Right ventricle myocardium inferior (tissue), 1 donor: ENCODE measurements around the gene TGFBR1. TPM values are rescaled to one million over a fixed set of nuclear protein-coding genes. Genes with fewer than 3 reads are reported as not detected.

ENCODE experiments used
- ATAC-seq: fragments of 200-7000 bp; cut with Tn5 transposase; one replicate; pipeline ENCODE4 v1.9.1; 2020; ENCODE audit warnings: mild to moderate bottlenecking, moderate library complexity
- DNase-seq: peaks from one replicate; pipeline ENCODE4 v3.0.0; 2021; ENCODE audit errors: missing footprints
- intact Hi-C: fragments of 100-400 bp; cut with DNase I; formaldehyde crosslinking; loops from one replicate; pipeline ENCODE4 v1.11.0; 2022
- total RNA-seq: library from RNA; stranded (reverse); fragmentation: NEBNext Ultra II Directional; extraction: Animal tissue kit (Norgen Biotek cat#: 25700); gene quantifications from one replicate; pipeline ENCODE4 v1.2.1, GENCODE V29; 2021
- donor health status: DM: no; HTN: yes; CAD: no; lungs with severe emphysema.

The TGFBR1 gene
- total RNA-seq, 1 donor from 2014 or later: 14.8 TPM

DNA sequence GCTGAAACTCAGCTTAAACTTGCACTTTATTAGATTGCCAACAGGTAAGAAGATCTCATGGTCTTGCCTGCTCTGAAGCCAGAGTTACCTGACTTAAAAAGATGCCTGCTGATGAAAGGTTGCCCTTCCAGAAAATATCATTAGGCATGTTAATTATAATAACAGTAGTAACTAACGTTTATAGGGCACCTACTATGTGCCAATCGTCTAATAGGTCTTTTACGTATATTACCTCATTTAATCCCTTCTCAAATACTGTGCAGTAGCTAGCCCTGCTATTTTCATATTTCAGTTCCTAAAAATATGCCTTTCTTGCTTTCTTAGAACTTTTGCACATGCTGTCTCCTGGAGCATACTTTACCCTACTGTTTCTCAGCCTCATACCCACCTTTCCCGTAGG lies 40.1 kb downstream of the TGFBR1 start:
- intact Hi-C loops: loop anchor here (10.0 kb wide), 1 partner anchor 170 kb away; no protein-coding TSS in a partner anchor
- DNase-seq: no peak
- no peak for ATAC-seq

DNA sequence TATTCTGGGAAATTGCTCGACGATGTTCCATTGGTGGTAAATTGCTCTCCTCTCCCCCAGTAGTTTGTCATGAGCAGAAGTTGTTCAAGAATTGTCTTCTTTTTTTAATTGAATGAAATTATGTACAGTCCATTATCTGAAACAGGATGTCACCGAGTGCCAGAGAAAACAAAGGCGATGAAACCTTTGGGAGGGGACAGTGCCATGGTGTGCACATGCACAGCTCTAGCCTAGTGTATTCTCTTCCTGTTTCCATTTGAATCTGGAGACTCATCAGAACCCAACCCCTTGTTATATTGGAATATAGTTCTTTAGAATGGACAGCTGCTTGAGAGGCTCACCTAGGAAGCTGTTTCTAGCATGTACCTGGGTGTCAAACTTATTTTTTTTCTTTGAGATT lies 41.7 kb downstream of the TGFBR1 start:
- intact Hi-C loops: loop anchor here (10.0 kb wide), 1 partner anchor 172 kb away; no protein-coding TSS in a partner anchor
- ATAC-seq (peak; percentile 26), DNase-seq (no peak)

DNA sequence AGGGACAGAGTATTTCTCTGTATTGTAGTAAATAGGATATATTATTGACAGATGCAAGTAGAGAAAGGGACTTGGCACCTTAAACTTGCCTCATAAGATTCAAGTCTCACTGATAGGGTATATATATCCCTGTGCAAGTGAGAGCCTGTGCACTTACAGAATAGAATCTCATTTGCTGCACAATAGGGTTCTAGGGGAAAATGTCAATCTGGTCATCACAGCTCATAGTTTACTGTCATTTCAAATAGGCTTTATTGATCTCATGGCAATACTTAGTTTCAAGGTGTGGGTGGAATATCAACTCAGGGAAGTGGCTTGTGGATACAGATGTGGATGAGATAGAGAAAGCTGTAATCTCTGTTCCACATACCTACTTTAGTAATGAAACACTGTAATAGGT lies 42.3 kb downstream of the TGFBR1 start:
- ATAC-seq: no peak
- no peak for DNase-seq
- intact Hi-C loops: loop anchor here (10.0 kb wide), 1 partner anchor 172 kb away; no protein-coding TSS in a partner anchor

DNA sequence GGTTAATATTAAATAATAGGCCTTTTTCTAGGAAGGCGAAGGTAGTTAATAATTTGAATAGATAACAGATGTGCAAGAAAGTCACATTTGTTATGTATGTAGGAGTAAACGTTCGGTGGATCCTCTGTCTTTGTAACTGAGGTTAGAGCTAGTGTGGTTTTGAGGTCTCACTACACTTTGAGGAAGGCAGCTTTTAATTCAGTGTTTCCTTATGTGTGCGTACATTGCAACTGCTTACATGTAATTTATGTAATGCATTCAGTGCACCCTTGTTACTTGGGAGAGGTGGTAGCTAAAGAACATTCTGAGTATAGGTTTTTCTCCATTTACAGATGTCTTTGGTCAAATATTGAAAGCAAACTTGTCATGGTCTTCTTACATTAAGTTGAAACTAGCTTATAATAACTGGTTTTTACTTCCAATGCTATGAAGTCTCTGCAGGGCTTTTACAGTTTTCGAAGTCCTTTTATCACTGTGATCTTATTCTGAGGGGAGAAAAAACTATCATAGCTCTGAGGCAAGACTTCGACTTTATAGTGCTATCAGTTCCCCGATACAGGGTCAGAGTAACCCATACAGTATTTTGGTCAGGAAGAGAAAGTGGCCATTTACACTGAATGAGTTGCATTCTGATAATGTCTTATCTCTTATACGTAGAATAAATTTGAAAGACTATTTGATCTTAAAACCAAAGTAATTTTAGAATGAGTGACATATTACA lies 45.7 kb downstream of the TGFBR1 start:
- ATAC-seq (no peak), DNase-seq (no peak)
- intact Hi-C loops: no loop called here

DNA sequence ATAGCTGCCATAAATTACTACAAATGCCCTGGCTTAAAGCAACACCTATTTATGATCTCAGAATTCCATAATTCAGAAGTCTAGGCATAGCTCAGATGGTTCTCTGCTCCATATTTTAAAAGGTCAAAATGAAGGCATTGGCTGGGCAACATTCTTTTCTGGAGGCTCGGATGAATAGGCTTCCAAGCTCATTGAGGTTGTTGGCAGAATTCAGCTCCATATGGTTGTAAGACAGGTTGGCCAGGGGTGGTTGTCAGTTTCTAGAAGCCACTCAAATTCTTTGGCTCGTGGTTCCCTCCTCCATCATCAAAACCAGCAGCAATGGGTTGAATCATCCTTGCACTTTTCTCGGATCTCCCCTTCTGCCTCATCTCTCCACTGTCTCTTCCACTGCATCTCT lies 49.4 kb downstream of the TGFBR1 start:
- ATAC-seq (no peak), DNase-seq (no peak)
- intact Hi-C loops: no loop called here

DNA sequence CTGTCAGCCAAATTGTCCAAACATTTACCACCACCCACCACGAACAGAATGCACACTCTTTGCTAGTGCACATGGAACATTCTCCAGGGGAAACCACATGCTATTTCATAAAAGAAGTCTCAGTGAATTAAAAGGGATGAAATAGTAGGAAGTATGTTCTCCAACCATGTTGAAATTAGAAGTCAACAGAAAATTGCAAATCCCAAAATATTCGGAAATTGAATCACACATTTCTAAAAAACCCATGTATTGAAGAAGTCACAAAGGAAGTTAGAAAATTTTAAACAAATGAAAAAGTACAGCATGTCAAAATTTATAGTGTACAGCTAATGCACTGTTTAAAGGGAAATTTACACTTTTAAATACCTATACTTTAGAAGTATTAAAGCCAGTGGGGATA lies 50.8 kb downstream of the TGFBR1 start:
- DNase-seq: no peak
- intact Hi-C loops: no loop called here
- no peak for ATAC-seq

DNA sequence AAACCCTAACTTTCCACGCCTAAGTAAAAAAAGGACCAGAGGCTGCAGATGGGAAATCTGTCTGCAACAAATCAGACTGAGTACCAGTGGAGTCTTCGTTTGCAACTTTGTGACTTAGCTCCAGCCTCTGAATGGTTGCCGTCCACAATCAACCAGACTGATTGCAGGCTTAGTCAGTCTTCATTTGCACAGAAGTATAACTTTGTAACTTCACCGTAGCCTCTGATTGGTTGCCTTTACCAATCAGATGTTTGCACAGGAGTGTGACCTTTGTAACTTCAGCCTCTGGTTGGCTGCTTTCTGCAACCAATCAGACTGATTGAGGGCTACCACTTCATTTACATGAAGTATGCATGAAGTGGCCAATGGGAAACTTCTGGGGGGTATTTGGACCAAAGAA lies 53.7 kb downstream of the TGFBR1 start:
- intact Hi-C loops: no loop called here
- ATAC-seq: no peak
- DNase-seq: no peak

DNA sequence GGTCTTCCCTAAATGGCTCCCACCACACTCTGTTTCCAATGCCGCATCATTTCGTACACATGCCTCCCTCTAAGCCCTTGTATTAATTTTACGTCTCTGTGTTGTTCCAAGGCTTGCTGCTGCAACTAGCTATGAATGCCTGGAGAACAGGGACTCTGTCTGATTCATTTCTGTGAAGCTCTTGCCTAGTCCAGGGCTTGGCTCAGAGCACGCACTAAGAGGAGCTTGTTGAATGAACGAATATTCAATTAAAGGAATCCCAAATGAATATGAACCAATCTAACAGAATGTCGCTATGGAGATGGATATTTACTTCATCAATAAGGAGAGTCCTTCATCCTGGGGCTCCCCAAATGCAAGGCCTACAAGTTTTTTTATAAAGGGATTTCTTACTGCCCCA lies 55.3 kb downstream of the TGFBR1 start:
- ATAC-seq (no peak), DNase-seq (no peak)
- intact Hi-C loops: loop anchor here (10.0 kb wide), 3 partner anchors 1165 to 1435 kb away; no protein-coding TSS in a partner anchor

DNA sequence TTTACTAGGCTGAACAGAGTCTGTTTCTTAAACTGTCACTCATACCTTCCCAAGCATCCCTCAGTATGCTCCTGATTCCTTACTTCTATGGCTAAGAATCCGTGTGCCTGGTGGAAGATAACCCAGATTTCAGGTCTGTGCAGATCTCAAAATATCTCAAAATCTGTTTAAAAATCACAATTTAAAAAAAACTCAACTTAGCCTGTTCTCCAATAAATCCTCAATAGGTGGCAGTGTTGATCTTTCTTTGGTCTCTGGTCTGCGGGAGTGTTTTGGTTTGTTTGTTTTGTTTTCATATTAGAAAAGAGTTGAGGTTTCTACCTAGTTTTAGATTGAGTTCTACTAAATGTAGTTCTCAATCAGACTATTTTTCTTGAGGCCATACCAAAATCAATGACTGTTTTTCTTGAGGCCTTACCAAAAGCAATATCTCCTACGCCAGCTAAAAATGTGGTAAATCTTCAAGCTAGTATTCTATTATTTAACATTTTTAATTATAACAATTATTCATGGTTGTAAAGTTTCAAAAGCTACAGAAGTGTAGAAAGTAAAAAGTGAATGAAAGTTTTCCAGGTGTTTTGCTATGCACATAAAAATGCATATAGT lies 57.9 kb downstream of the TGFBR1 start:
- no peak for DNase-seq
- intact Hi-C loops: loop anchor here (10.0 kb wide), 3 partner anchors 1162 to 1432 kb away; no protein-coding TSS in a partner anchor
- ATAC-seq: no peak

DNA sequence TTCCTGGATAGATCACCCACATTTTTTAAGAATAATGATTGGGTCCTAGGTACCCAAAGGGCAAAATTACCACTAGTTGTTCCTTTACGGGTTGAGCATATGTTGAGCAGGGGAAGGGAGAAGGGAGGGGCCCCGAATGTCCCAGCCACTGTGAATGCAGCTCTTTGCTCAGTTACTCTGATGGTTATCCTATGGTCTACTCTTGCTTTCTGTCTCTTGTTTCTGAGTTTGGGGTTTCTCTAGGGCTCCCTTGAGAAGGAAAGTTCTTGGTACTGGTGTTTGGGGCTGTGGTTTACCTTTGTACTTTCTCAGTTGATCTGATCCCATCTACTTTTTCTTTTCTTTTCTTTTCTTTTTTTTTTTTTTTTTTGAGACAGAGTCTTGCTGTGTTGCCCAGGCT lies 61.2 kb downstream of the TGFBR1 start:
- intact Hi-C loops: loop anchor here (10.0 kb wide), 3 partner anchors 1159 to 1429 kb away; no protein-coding TSS in a partner anchor
- ATAC-seq (no peak), DNase-seq (no peak)

DNA sequence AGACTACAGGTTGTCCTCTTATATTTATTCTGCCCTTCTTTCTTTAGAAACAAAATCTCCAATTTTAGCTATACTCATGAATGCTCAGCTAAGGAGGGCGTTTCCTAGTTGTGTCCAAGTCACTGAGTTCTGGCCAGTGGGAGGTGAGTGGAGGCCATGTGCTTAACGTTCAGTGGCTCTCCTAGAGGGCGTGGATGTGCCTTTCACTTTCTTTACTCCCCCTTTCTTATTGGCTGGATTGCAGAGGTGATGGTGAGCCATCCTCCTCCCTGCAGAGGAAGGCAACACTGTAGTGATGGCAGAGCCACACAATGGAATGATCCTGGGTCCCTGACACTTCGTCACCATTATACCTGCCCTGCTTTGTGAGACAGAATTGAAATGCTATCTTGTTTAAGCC lies 62.2 kb downstream of the TGFBR1 start:
- ATAC-seq (no peak), DNase-seq (no peak)
- intact Hi-C loops: loop anchor here (10.0 kb wide), 3 partner anchors 1158 to 1428 kb away; no protein-coding TSS in a partner anchor

DNA sequence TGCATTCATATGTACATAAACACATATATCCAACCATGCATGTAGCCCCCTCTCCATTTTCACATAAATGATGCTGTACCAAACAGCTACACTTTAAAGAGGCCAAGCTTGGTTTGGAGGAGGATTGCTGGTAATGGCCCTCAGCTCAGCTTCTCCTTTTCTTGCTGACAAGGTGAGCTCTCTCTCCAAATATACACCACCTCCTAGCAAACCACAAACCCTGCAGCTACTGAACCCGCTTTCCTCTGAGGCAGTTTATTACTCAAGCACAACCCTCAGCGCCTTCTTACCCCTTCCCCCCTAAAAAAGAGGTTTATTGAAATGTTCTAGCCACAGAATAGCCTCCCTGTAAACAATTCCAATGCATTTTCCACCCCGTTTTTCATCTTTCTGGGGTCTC lies 62.8 kb downstream of the TGFBR1 start:
- intact Hi-C loops: loop anchor here (10.0 kb wide), 3 partner anchors 1157 to 1427 kb away; no protein-coding TSS in a partner anchor
- ATAC-seq (no peak), DNase-seq (no peak)

DNA sequence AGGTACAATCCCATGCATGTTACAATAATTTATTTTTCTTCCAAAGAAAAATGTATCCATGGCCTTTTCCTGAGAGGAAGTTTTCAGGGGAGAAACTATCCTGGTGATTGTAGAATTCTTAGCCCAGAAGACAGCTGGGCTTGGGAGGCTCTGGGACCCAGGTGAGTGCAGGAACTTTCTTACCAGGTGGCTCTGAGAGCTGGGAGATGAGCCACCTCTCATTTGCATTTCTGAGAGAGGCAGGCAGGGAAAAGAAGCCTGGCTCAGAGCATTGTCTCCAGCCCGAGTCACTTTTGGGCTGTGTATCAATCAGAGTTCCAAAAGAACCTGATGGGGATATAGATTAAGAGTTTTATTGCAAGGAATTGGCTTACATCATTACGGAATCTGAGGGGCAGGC lies 64.2 kb downstream of the TGFBR1 start:
- DNase-seq (no peak), ATAC-seq (no peak)
- intact Hi-C loops: loop anchor here (10.0 kb wide), 3 partner anchors 1156 to 1426 kb away; no protein-coding TSS in a partner anchor

DNA sequence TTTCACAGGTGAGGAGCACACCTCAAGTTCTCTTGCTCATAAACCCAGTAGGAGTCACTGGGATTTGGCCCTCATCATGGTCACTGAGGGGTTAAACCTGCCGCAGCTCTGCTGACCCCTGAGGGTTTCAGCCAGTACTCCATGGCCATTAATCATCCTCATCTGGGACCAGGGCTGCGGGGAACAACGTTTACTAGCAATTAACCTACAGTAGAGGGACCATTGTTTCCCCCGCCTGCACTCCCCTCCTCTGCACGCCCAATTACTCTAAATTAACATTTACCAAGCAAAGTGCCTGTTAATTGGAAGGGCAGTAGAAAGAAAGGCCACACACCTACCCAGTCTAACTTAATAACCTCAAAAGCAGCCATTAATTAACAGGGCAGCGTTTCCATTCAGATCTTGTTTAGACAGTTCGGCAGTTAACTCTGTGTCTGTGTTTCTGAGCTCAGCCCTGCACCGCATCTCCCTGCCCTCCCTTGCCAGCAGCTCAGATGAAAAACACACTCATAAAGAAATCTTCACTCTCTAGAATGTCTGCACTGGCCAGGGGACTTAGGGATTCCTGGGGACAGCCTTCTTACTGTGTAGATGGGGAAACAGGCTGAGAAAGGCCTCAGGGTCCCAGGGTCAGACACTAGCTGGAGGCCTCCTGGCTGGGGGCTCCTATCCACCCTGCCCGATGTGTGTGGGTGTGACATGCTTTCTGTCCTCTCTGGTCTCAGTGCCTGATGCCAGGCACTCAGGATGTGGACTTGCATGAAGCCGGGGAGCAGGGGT lies 65.3 kb downstream of the TGFBR1 start:
- ATAC-seq (no peak), DNase-seq (no peak)
- intact Hi-C loops: loop anchor here (10.0 kb wide), 3 partner anchors 1155 to 1425 kb away; no protein-coding TSS in a partner anchor

DNA sequence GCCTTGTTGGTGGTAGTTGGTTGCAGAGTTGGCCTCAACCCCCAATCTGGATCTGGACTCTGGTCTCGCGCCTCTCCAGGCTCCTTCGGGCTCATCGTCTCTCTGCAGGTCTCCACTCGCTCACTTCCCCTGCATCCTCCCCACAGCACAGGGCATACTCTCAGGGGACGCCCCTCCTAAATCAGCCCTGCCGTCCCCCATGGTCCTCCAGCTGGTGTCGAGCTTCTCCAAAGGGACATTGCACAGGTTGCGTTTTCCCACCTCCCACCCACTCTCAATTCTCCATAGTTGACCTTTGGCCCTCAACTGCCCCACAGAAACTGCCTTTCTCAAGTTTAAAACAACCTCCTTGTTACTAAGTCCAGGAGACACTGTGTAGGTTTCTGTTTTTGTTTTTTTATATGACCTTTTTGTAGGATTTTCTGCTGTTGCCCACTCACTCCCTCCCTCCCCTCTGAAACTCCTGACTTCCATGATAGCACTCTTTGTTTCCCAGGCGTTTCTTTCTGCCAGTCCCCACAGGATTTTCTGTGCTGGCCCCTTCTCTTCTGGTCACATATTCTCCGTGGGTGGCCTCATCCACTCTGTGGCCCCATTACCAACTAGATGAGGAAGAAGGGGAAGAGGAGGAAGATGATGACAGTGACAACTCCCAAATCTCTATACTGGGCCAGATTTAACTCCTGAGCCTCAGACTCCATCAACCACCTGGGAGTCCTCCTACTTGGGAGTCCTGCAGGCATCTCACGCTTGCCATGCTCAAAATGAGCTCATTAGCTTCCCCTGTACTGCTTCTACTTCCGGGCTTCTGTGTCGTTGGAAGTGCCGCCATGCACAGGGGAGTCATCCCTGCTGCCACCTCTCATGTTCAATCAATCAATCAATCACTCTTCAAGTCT lies 66.6 kb downstream of the TGFBR1 start:
- intact Hi-C loops: no loop called here
- no peak for DNase-seq
- ATAC-seq: no peak

DNA sequence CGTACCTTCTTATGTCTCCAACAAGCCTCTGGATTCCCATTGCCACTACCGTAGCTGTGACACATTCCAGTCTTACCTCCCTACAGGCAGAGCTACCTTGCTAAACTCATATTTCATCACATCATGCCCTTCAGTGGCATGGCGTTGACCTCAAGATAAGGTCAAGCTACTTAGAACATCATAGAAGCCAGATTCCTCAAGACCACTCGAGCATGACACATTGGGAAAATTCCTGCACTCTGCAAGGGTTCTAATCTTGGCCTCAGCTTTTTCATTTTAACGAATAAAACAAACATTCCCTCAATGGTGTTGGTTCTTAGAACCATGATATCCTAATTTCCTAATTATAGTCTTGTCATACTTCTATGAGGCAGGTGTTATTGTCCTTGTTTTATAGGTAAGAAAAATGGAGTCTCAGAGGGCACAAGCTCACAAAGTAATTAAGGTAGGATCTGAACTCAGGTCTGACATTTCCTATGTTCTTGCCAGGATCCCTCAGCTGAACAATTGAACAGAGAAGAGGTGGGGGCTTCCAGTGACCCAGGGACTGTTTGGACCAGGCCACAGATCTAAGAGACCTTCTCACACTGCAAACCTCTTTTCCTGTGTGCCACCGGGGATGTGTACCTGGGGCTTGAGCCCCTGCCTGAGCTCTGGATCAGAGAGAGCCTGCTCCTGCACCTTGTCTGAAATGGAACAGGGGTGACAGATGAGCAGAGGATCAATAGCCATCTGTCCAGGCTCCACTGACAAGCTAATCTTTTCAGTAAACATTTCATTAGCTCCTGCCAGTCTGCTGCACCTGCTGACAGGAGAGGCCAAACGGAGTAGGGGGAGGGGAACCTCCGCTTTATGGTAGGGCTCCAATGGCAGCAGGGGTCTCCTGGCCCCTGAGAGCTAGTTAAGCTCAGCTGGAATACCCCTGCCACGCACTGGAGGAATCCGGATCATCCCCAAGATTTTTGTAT lies 67.5 kb downstream of the TGFBR1 start:
- DNase-seq (no peak), ATAC-seq (no peak)
- intact Hi-C loops: no loop called here
